Measurements from ENCODE around the gene CTNND2.

CTNND2 gene

GRCh38 chr5:11777096-11777495 is 127.2 kb downstream of the CTNND2 start:
- no peak for DNase-seq

GRCh38 chr5:11770310-11770709 is 133.9 kb downstream of the CTNND2 start:
- DNase-seq, result no peak

DNA sequence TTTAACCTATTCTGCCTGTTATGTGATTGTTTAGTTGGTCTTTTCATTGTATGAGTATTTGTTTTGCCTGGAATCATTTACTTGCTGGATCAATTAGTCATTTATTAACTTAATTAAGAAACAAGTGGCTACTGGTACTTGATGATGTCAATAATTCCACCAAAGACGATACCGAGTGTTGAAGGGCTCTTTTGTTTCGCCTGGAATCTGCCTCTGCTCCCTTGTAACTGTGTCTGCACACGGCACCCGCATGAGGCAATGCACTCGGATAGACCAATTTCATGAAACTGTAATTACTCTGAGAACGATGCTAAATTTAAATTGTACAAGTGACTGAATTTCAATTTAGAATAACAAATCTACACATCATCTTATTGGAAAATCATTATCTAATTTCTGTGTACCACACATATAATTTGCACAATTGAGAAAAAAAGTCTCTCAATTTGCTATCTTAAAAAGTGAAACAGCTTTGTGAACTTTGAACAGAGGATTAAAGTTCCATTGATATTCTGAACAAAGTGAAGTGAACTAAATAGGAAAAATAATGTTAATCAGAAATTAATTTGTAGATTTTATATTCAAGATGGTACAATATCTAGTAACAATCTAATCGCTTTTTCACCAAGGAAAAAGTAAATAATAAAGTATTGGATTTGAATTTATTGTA is 143.2 kb downstream of the CTNND2 start:
- no peak for DNase-seq

DNA sequence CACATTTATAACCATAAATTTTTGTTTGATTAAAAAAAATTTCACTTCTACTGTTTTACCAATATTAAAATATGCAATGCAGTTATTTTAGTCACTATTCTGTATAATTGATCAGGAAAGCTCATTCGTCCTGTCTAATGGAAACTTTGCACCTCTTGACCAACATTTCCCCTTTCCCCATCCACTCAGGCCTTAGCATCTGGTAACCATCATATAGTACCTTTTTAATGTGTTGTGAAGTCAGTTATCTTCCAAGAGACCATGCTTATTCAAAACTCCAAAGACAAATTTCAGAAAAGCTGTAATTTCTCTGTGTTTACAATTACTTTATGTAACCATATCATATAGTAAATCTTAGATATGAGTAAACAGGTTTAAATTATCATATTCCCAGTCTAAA is 145.9 kb downstream of the CTNND2 start:
- DNase-seq, result no peak

- DNase-seq, result no peak
These were observed 146.6 kb downstream of the CTNND2 start for GRCh38 chr5:11757661-11758060.

DNA sequence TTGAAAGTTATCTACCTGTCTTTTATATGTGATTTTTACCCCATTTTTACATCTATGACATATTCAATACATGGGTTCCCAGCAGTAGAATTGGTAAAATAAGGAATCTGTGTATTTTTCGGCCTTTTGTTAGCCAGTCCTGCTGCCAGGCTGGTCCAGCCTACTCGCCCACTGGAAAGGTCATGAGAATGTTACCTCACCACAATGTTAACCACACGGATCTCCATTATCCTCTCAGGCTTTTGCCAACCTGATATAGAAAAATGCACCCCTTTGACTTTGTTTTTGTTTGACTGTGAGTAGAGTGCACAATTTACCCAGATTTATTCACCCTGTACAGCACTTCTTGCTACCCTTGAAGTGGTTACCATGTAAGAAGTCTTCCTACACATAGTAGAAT is 167.2 kb downstream of the CTNND2 start:
- no peak for DNase-seq

DNA sequence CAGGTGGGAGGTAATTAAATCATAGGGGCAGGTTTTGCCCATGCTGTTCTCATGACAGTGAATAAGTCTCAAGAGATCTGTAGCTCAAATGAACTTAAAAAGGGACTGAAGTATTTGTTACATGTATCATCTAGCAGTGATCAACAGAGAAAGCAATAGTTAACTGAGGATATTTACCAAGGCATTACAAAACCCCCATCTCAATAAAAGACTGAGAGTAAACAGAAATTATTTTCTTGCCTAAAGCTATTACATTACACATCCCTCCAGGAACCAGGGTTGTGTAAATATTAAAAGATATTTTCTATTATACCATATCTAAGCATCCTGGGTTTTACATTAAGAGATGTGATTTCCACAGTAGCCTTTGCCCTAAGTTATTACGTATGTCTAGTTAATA is 169.9 kb downstream of the CTNND2 start:
- no peak for DNase-seq

- DNase-seq, result no peak
These were observed 170.4 kb downstream of the CTNND2 start for GRCh38 chr5:11733840-11734192.

GRCh38 chr5:11733185-11733839 is 170.9 kb downstream of the CTNND2 start:
- no peak for DNase-seq

DNA sequence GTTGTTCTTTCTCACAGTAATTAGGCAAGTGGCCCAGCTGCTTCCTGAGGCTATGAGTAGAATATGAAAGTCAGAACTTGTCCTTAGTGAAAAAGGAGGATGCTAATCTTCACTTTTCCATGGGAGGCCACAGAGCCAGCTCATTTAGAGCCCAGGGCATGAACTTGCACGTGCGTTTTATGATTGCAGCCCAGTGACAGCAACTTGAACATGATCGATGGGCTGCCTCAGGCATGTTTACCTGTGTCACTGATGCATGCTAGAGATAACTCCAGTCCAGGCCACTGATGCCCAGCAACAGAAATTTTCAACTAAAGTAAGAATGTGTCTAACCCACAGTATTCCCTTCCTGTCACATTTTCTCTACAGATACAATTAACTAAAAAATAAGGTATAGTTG is 179.3 kb downstream of the CTNND2 start:
- DNase-seq, result no peak

DNA sequence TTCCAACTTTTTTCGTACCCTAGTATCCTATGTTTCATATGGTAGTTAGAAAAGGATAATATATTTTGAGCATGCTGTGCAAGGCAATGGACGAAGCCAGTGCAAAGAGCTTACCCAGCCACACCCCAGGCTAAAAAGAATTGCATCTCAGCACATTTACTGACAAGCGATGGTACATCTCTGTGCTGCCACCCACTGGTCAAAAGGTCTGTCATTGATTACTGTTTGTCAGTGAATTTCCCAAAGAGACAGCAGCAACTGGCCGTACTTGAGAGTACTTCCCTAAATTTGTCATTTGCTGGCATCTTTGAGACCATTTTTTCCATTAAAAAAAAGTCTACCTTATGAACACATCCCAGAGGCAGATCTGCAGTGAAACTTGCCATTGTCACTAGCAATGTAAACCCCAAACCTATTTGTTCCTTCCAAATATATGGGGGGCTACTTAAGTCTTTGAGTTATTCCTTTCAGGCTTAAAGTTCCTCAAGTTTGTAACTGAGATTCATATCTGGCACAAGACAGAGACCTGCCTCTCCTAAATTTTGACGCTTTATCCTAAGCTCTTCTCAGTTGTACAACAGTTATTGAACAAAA is 184.3 kb downstream of the CTNND2 start:
- peak; percentile 30 for DNase-seq

GRCh38 chr5:11715461-11716196 is 188.6 kb downstream of the CTNND2 start:
- DNase-seq, result no peak

DNA sequence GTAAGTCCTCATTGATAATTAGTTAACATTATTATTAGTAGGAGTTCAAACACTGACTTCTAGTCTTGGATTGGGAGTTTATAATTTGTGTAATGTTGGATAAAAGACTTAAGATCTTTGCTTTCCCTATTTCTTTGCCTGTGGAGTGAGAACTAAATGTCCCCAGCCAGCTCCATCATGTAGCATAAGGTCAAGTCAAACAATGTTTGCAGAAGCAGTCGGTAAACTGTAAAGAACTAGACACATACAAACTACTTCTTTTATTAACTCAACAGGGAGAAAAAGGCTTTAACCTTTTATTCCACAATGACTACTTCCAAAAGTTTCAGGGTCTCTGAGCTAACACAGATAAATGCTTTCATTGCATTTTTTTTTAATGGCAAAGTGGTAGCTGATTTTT is 192.3 kb downstream of the CTNND2 start:
- no peak for DNase-seq

DNA sequence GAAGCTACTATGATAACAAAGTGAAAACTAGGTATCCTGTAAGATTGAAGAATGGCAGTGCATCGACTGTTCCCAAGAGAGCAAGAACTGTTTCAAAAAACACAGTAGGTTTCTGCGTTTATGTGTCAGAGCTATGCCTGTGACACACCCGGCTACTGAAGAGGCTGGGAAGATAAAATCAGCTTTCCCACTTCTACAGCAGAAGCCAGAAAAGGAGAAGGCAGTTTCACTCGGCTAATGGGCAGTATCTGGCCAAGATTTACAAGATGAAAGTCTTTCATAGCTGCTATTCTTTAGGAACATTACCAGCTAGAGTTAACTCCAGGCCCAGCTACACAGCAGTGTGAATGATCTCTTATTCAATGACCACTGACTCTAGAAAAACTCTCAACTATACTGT is 195.2 kb downstream of the CTNND2 start:
- DNase-seq, result no peak

- DNase-seq, result no peak
These were observed 199.3 kb downstream of the CTNND2 start for GRCh38 chr5:11704916-11705315.

DNA sequence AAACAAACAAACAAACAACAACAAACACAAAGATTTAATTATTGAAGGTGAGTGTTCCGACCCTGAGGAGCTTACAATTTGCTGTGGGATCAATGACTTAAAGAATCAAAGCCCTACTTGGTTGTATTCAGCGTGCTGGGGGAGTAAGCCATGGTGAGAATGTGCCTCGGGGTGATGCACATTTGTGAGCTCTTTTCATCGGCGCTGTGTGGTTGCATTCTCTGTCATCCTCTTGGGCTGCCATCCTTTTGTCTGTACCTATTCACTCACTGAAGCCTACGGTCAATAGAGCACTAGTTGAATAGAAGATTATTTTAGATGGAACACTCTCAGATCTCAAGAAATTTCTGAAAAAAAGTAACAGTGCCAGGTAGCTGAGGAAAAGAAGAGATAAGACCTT is 203.9 kb downstream of the CTNND2 start:
- DNase-seq, result no peak

- DNase-seq, result no peak
These were observed 211.6 kb downstream of the CTNND2 start for GRCh38 chr5:11692636-11693035.

- DNase-seq, result no peak
These were observed 216.7 kb downstream of the CTNND2 start for GRCh38 chr5:11687498-11687897.

GRCh38 chr5:11684607-11685006 is 219.6 kb downstream of the CTNND2 start:
- DNase-seq, result no peak

- no peak for DNase-seq
These were observed 220.6 kb downstream of the CTNND2 start for GRCh38 chr5:11683666-11684065.

- DNase-seq, result no peak
These were observed 222.4 kb downstream of the CTNND2 start for GRCh38 chr5:11681796-11682195.

DNA sequence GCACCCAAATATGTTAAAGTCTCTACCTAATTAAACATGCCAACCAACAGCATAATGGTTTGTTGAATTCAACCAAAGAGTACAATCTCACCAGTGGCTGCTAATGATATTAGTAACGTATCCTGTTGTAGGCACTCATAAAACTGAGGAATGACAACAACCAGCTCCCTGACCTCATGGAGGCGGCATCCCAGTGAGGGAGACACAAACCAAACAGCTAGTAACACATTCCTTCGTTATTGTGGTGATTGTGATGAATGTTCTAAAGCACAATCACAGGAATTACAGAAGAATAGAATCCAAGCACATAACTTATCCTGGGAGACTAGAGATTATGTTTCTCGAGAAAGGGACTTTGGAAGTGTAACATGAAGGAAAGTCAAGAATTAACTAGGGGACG is 224.6 kb downstream of the CTNND2 start:
- no peak for DNase-seq

DNA sequence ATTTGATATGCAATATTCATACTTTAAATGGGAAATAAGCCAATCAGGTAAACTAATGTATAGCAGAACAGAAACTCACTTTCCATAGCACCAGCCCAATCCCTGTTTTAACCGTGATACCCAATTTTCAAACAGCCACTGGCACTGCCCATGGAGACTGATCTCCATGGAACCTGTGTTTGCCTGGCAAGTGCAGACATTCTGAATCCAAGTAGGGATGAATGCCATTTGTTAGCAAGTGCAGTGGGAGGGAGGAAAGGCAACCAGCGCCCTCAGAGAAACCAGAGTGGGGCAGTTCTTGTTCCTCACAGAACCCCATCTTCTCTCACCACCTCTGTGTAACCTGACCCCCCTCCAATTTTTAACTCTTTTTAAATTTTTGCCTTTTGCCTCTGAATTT is 229.1 kb downstream of the CTNND2 start:
- DNase-seq, result no peak
